CD4-positive, alpha-beta T cell treated with Interleukin-1 beta for 1 hour (primary cell): ENCODE data around the gene GLP1R.
"Not testable (repeated sequence)": the region's sequence is repeated elsewhere in the genome, so short reads cannot be mapped to it uniquely, and the experiment has no call there.

Experiments used
- DNase-seq, 2 donors: peaks; one replicate each; pipeline ENCODE4 v3.0.0-alpha.2; 2020 to 2022

Gene GLP1R

GRCh38 chr6:39134761-39135160 lies 86.2 kb downstream of the GLP1R start:
- not testable (repeated sequence) for DNase-seq

DNA sequence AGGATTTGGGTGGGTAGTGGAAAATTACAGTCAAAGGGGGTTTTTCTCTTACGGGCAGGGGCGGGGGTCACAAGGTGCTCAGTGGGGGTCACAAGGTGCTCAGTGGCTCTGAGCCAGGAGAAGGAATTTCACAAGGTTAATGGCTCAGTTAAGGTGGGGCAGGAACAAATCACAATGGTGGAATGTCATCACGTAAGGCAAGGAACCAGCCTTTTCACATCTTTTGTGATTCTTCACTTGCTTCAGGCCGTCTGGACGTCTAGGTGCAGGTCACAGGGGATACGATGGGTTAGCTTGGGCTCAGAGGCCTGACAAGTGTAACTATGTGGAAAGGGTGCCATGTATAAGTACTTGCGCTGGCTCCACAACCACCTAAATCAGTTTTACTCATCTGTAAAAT lies 87.6 kb downstream of the GLP1R start:
- DNase-seq = not testable (repeated sequence)

DNA sequence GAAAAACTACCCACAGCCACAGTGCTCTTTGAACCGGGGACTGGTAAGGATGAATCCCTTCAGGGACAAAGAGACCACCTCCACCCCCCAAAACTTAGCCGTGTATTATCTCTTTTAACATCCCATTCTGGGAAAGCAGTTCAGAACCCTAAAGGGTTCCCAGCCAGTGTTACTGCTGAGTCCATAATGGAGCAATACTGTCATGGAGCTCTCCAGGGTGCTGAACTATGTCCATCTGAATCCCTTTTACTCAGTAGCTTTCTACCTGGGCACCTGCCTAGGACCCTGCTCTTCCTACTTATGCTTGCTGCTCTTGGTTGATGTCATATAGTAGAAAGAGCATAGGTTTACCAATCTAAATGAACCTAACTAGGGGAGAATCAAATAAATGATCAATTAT lies 88.7 kb downstream of the GLP1R start:
- peak in 1 of 2 donors; percentile 17 for DNase-seq
